GM12878 (cell line): ENCODE measurements around the gene ACER3. TPM values are rescaled to one million over a fixed set of nuclear protein-coding genes. Genes with fewer than 3 reads are reported as not detected.

Experiments
- ATAC-seq: fragments of 200-7000 bp; cut with Tn5 transposase; 3 replicates; pipeline ENCODE4 v1.9.1; 2020; ENCODE audit warnings: mild to moderate bottlenecking, moderate library complexity
- BruUV-seq: library from RNA; stranded (reverse); fragments of 400-500 nt; replicated peaks from 2 replicates; lab custom pipeline; 2021; lab: Mats Ljungman, UMichigan
- CTCF ChIA-PET: fragments of 300-600 bp; sonication (Branson Sonifier 250); formaldehyde crosslinking; extraction: SDS; loops from one replicate; lab custom pipeline; 2021; ENCODE audit warnings: inconsistent platforms; lab: Yijun Ruan, JAX
- POLR2A ChIA-PET: fragments of 350-600 bp; formaldehyde crosslinking; extraction: SDS; loops from one replicate; lab custom pipeline; 2021; ENCODE audit warnings: inconsistent platforms; lab: Charles Lee
- RAD21 ChIA-PET: fragments of 300-600 bp; sonication (Branson Sonifier 250); formaldehyde crosslinking; loops from one replicate; lab custom pipeline; 2023; ENCODE audit warnings: antibody characterized with exemption; ENCODE audit not compliant: unreplicated experiment; lab: Charles Lee
- SMC1A ChIA-PET: fragments of 300-600 bp; sonication (Branson Sonifier 250); formaldehyde crosslinking; loops from one replicate; lab custom pipeline; 2023; ENCODE audit not compliant: unreplicated experiment, uncharacterized antibody; lab: Charles Lee
- DNase-seq: peaks from one replicate; pipeline ENCODE4 v3.0.0-alpha.2; 2011; ENCODE audit warnings: low read depth, low spot score
- FAIRE-seq: peaks from 3 replicates; lab custom pipeline; 2011; peaks lifted over from hg19 to GRCh38; lab: Jason Lieb, UNC
- H2AFZ ChIP-seq: 2 replicates; pipeline ENCODE4 v1.6.0; 2011; ENCODE audit warnings: low read depth, low read length, control low read depth; ENCODE audit not compliant: control insufficient read depth
- H3K27ac ChIP-seq: 2 replicates; pipeline ENCODE4 v1.5.1; 2011; ENCODE audit warnings: control low read depth; ENCODE audit not compliant: control insufficient read depth, insufficient read depth
- H3K27me3 ChIP-seq, 2 experiments: replicated peaks in 1 of 2; 2 replicates each; pipeline versions ENCODE4 v1.6.0 to v1.6.1; 2011; ENCODE audit warnings: low read length in 1 of 2; ENCODE audit not compliant: control insufficient read depth in 2 of 2, insufficient read depth in 2 of 2
- H3K36me3 ChIP-seq, 2 experiments: 2 replicates each; pipeline ENCODE4 v1.5.1; 2011; ENCODE audit warnings: low read length in 1 of 2; ENCODE audit not compliant: control insufficient read depth in 2 of 2, insufficient read depth in 2 of 2
- H3K4me1 ChIP-seq: 2 replicates; pipeline ENCODE4 v1.6.1; 2011; ENCODE audit warnings: mild to moderate bottlenecking, low read length, moderate library complexity, mixed read lengths; ENCODE audit not compliant: control insufficient read depth, insufficient read depth
- H3K4me2 ChIP-seq: 2 replicates; pipeline ENCODE4 v1.6.0; 2011; ENCODE audit warnings: control low read depth; ENCODE audit not compliant: control insufficient read depth, insufficient read depth
- H3K4me3 ChIP-seq: fragments of 200-600 bp; sonication (generic); 2 replicates; pipeline ENCODE4 v1.5.1; 2016
- H3K79me2 ChIP-seq: 2 replicates; pipeline ENCODE4 v1.6.0; 2011; ENCODE audit warnings: low read length; ENCODE audit not compliant: control insufficient read depth, insufficient read depth
- H3K9ac ChIP-seq: 2 replicates; pipeline ENCODE4 v1.8.0; 2011; ENCODE audit warnings: low read length, control low read depth, mixed read lengths; ENCODE audit not compliant: control insufficient read depth, insufficient read depth
- H3K9me3 ChIP-seq: replicated peaks from 3 replicates; pipeline ENCODE4 v1.5.1; 2011; ENCODE audit warnings: mild to moderate bottlenecking, low read length; ENCODE audit not compliant: control insufficient read depth, insufficient read depth
- H4K20me1 ChIP-seq: 2 replicates; pipeline ENCODE4 v1.6.0; 2011; ENCODE audit not compliant: control insufficient read depth, insufficient read depth
- BMI1 ChIP-seq: fragments of 450-650 bp; IDR thresholded peaks from 2 replicates; pipeline ENCODE4 v1.6.1; 2016; ENCODE audit warnings: mild to moderate bottlenecking, moderate library complexity, borderline replicate concordance
- CBFB ChIP-seq: IDR thresholded peaks from 2 replicates; pipeline ENCODE4 v1.6.1; 2016; ENCODE audit warnings: antibody characterized with exemption, low read depth
- CHD1 ChIP-seq: IDR thresholded peaks from 2 replicates; pipeline ENCODE4 v1.6.1; 2012; ENCODE audit warnings: low read depth, low read length, improper control_type of control experiment
- DPF2 ChIP-seq: fragments of 450-650 bp; IDR thresholded peaks from 2 replicates; pipeline ENCODE4 v1.6.1; 2017; ENCODE audit warnings: mild to moderate bottlenecking
- EED ChIP-seq: sonication (generic); IDR thresholded peaks from 2 replicates; pipeline ENCODE4 v1.6.1; 2016; ENCODE audit warnings: antibody characterized with exemption, low read depth
- EZH2 ChIP-seq: IDR thresholded peaks from 2 replicates; pipeline ENCODE4 v1.6.1; 2012; ENCODE audit warnings: low read depth, mild to moderate bottlenecking, control low read depth, inconsistent platforms, low read length, borderline replicate concordance; ENCODE audit not compliant: control insufficient read depth
- HDGF ChIP-seq: fragments of 450-650 bp; IDR thresholded peaks from 2 replicates; pipeline ENCODE4 v1.6.1; 2016; ENCODE audit warnings: antibody characterized with exemption
- MEF2A ChIP-seq: IDR thresholded peaks from 2 replicates; pipeline ENCODE4 v1.6.1; 2011; ENCODE audit warnings: low read depth, mild to moderate bottlenecking, low read length, moderate library complexity; ENCODE audit not compliant: insufficient read depth
- NFIC ChIP-seq: IDR thresholded peaks from 2 replicates; pipeline ENCODE4 v1.6.1; 2012; ENCODE audit warnings: low read depth, mild to moderate bottlenecking, inconsistent platforms, low read length, moderate library complexity
- NR2C1 ChIP-seq: fragments of 450-650 bp; IDR thresholded peaks from 2 replicates; pipeline ENCODE4 v1.6.1; 2017; ENCODE audit warnings: antibody characterized with exemption, mild to moderate bottlenecking, moderate library complexity
- POLR2AphosphoS5 ChIP-seq: IDR thresholded peaks from 2 replicates; pipeline ENCODE4 v1.6.1; 2011; ENCODE audit warnings: mild to moderate bottlenecking, low read length, inconsistent platforms
- RUNX3 ChIP-seq: IDR thresholded peaks from 2 replicates; pipeline ENCODE4 v1.6.1; 2012; ENCODE audit warnings: low read length, inconsistent platforms
- SMARCA5 ChIP-seq: fragments of 450-650 bp; IDR thresholded peaks from 2 replicates; pipeline ENCODE4 v1.6.1; 2017; ENCODE audit warnings: mild to moderate bottlenecking
- SMC3 ChIP-seq: IDR thresholded peaks from 2 replicates; pipeline ENCODE4 v1.6.1; 2011; ENCODE audit warnings: low read length, improper control_type of control experiment, borderline replicate concordance
- STAT1 ChIP-seq: fragments of 450-650 bp; conservative IDR thresholded peaks from 2 replicates; pipeline ENCODE4 v1.6.1; 2014; ENCODE audit warnings: antibody characterized with exemption, mild to moderate bottlenecking
- TCF3 ChIP-seq: IDR thresholded peaks from 2 replicates; pipeline ENCODE4 v1.6.1; 2012; ENCODE audit warnings: low read depth, mild to moderate bottlenecking, low read length, borderline replicate concordance; ENCODE audit not compliant: insufficient read depth
- ZNF217 ChIP-seq: fragments of 450-650 bp; IDR thresholded peaks from 2 replicates; pipeline ENCODE4 v1.6.1; 2017; ENCODE audit warnings: antibody characterized with exemption, mild to moderate bottlenecking
- ZZZ3 ChIP-seq: IDR thresholded peaks from 2 replicates; pipeline ENCODE4 v1.6.1; 2011; ENCODE audit warnings: low read depth; ENCODE audit not compliant: control insufficient read depth, insufficient read length
- WGBS: methylation state at CpG from one replicate; pipeline ENCODE4 v1.1.6; 2016; ENCODE audit warnings: low lambda C conversion rate; ENCODE audit not compliant: insufficient replicate concordance, insufficient coverage; ENCODE audit errors: missing lambda C conversion rate; 5-methylcytosine and 5-hydroxymethylcytosine counted together
- in situ Hi-C: fragments of 300-500 bp; cut with MboI; formaldehyde crosslinking; loops from 9 replicates; pipeline ENCODE4 v1.14.3; 2018; ENCODE audit warnings: mixed read lengths
- intact Hi-C: fragments of 100-400 bp; cut with micrococcal nuclease; formaldehyde crosslinking; loops from one replicate; pipeline ENCODE4 v1.14.2; 2022; ENCODE audit not compliant: unreplicated experiment
- polyA plus RNA-seq, 11 experiments: library from polyadenylated mRNA; depleted of rRNA in 4 of 11; unstranded in 6 of 11; stranded (reverse) in 5 of 11; fragments of >200 nt; fragmentation: Nextera tagmentation in 4 of 11; fragmentation: Illumina TruSeq in 1 of 11; extraction: Ambion mirVana in 4 of 11; extraction: Trizol in 1 of 11; gene quantifications; 1 replicate in 1 of 11; 2 replicates in 10 of 11; pipeline versions ENCODE4 v1.2.1 to v1.2.3, GENCODE V29; 2011 to 2016; ENCODE audit warnings: inconsistent platforms in 2 of 11, missing spikeins in 2 of 11, low read depth in 1 of 11
- total RNA-seq, 4 experiments: library from RNA; depleted of rRNA in 3 of 4; stranded (reverse); fragments of >200 nt in 3 of 4; fragmentation: Illumina TruSeq in 1 of 4; extraction: Trizol in 1 of 4; gene quantifications; 2 replicates each; pipeline versions ENCODE4 v1.2.1 to v1.2.3, GENCODE V29; 2013 to 2021
- TF ChIP-seq, protein P1 (sequence below): IDR thresholded peaks from 2 replicates; pipeline ENCODE4 v1.6.1; 2011; ENCODE audit warnings: borderline replicate concordance, low read depth, mild to moderate bottlenecking, moderate library complexity, mixed read lengths, low read length; ENCODE audit not compliant: insufficient read depth; ENCODE audit errors: extremely low read length
- TF ChIP-seq, protein P2 (sequence below): fragments of 450-650 bp; formaldehyde crosslinking; IDR thresholded peaks from 2 replicates; pipeline ENCODE4 v1.4.0; 2022; ENCODE audit warnings: mild to moderate bottlenecking, moderate library complexity

The ACER3 gene
- total and polyA plus RNA-seq, 10 of the 15 experiments (the other 5 are each of a cell fraction or from before 2014, with no cell fraction given): 2.8 to 17.4 (median 10.3) TPM

DNA sequence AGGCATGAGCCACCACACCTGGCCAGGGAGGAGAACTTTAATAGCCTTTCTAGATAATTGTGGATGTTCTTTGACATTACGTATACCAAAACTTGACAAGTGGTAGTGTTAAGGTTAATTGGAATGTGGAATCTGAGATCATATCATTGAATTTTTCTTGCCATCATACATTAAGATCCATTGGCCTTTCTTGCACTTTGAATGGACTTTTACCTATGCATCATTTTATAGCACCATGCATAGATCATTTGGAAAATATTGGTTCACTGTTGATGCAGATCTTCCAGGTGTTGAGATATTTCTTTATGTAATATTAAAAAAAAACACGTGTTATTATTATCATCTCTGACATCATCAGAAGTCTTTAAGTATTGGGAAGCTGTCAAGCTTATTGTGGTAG is 36.5 kb downstream of the ACER3 start:
- Histone ChIP-seq H3K36me3 (no peaks in the 10 kb centered on the region), H3K27me3 (no peaks in the 10 kb centered on the region), H4K20me1 (no peaks in the 10 kb centered on the region), H3K4me2 (no peak overlapping the region), H3K4me3 (no peak overlapping the region), H3K4me1 (no peaks in the 10 kb centered on the region), H3K79me2 (no peaks in the 10 kb centered on the region), H3K9ac (no peak overlapping the region), H3K9me3 (no peaks in the 10 kb centered on the region), H3K27ac (no peak overlapping the region), H2AFZ (no peak overlapping the region)
- RAD21 ChIA-PET: no interaction called here
- intact Hi-C loops (no loop called here), in situ Hi-C loops (no loop called here)
- 95% methylated on average over 2 of the region's 2 CpGs for WGBS
- POLR2A ChIA-PET: no interaction called here
- FAIRE-seq (no peak), ATAC-seq (no peak), DNase-seq (no peak)
- SMC1A ChIA-PET: interaction anchor here (1.0 to 1.2 kb wide), 2 partner anchors 11 to 22 kb away, joined by 3 to 4 read pairs; no protein-coding TSS in a partner anchor
- CTCF ChIA-PET: interaction anchor here (1.0 to 4.0 kb wide), 3 partner anchors 8 to 22 kb away, joined by 3 to 23 read pairs (median 3); no protein-coding TSS in a partner anchor
- no TSS peak for BruUV-seq
- no peak for TF ChIP-seq POLR2AphosphoS5
- TF ChIP-seq CBFB: no peak
- TF ChIP-seq EED: no peak
- TF ChIP-seq SMARCA5: no peak
- TF ChIP-seq EZH2: no peak
- TF ChIP-seq ZZZ3: no peak
- no peak for TF ChIP-seq NR2C1
- TF ChIP-seq RUNX3: no peak
- TF ChIP-seq SMC3: no peak
- TF ChIP-seq, protein P1, sequence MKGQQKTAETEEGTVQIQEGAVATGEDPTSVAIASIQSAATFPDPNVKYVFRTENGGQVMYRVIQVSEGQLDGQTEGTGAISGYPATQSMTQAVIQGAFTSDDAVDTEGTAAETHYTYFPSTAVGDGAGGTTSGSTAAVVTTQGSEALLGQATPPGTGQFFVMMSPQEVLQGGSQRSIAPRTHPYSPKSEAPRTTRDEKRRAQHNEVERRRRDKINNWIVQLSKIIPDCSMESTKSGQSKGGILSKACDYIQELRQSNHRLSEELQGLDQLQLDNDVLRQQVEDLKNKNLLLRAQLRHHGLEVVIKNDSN: no peak
- no peak for TF ChIP-seq NFIC
- no peak for TF ChIP-seq CHD1
- TF ChIP-seq, protein P2, sequence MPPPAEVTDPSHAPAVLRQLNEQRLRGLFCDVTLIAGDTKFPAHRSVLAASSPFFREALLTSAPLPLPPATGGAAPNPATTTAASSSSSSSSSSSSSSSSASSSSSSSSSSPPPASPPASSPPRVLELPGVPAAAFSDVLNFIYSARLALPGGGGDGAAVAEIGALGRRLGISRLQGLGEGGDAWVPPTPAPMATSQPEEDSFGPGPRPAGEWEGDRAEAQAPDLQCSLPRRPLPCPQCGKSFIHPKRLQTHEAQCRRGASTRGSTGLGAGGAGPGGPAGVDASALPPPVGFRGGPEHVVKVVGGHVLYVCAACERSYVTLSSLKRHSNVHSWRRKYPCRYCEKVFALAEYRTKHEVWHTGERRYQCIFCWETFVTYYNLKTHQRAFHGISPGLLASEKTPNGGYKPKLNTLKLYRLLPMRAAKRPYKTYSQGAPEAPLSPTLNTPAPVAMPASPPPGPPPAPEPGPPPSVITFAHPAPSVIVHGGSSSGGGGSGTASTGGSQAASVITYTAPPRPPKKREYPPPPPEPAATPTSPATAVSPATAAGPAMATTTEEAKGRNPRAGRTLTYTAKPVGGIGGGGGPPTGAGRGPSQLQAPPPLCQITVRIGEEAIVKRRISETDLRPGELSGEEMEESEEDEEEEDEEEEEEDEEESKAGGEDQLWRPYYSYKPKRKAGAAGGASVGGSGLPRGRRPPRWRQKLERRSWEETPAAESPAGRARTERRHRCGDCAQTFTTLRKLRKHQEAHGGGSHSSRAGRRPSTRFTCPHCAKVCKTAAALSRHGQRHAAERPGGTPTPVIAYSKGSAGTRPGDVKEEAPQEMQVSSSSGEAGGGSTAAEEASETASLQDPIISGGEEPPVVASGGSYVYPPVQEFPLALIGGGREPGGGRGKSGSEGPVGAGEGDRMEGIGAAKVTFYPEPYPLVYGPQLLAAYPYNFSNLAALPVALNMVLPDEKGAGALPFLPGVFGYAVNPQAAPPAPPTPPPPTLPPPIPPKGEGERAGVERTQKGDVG (CRISPR knock-in tag): no peak
- no peak for TF ChIP-seq DPF2
- no peak for TF ChIP-seq TCF3
- TF ChIP-seq STAT1: no peak
- TF ChIP-seq MEF2A: no peak
- no peak for TF ChIP-seq BMI1
- no peak for TF ChIP-seq ZNF217
- TF ChIP-seq HDGF: no peak
